Measurements from ENCODE around the gene SHANK1.

SHANK1 gene

DNA sequence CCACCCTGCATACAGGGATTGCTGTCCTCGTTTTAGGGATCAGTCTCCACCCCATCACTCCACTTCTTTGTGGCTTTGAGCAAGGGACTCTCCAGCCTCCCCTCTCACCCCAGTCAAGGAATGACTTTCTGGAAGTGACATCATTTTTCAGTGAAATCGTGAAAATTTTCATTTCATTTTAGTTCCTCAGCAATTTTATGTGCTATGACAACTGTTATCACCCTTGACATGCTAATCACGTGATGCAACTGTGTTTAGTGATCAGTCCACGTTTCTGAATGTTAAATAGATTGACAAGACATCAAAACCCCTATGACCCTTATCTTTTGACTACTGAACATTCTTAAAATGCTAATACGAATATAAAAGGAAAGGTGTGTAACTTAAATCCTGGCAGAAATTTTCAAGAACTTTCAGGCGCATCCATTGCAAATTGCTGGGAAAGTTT lies 62.4 kb downstream of the SHANK1 start:
- H3K9me3 ChIP-seq (ENCODE audit: control extremely low read depth in 1 of 5, control insufficient read depth in 4 of 5, insufficient read depth in 2 of 5, low read depth in 1 of 5, low read length in 4 of 5): peaks cover 0 to 12% (median 6%) of the 10 kb centered on the region in 5 experiments
- H3K4me1 ChIP-seq (ENCODE audit: control extremely low read depth in 1 of 4, control insufficient read depth in 4 of 4, insufficient read depth in 4 of 4, low read length in 3 of 4): peaks cover 0 to 17% (median 12%) of the 10 kb centered on the region in 4 experiments
- ChIA-PET CTCF (no interaction called here), POLR2A (no interaction called here)
- WGBS (ENCODE audit: insufficient coverage): 84% methylated on average over 4 of the region's 6 CpGs
- H3K27ac ChIP-seq (ENCODE audit: insufficient read depth in 1 of 2, low read depth in 1 of 2, low read length in 2 of 2, poor library complexity in 1 of 2, severe bottlenecking in 2 of 2): peak overlapping the region in 1 of 2 experiments; percentile 84
- H3K27me3 ChIP-seq (replicated peaks in 2 of 5; ENCODE audit: control insufficient read depth in 4 of 5, insufficient read depth in 5 of 5, low read length in 4 of 5): peaks cover 7 to 60% (median 18%) of the 10 kb centered on the region in 5 experiments
- DNase-seq: no peak
- H3K36me3 ChIP-seq (ENCODE audit: control insufficient read depth in 4 of 4, insufficient read depth in 4 of 4, low read length in 3 of 4): no peaks in the 10 kb centered on the region
- peak overlapping the region in 2 of 7 experiments; percentile 40 to 61 for H3K4me3 ChIP-seq (ENCODE audit: control insufficient read depth in 1 of 7, extremely low read depth in 1 of 7, insufficient read depth in 4 of 7, low read depth in 2 of 7, low read length in 6 of 7)

DNA sequence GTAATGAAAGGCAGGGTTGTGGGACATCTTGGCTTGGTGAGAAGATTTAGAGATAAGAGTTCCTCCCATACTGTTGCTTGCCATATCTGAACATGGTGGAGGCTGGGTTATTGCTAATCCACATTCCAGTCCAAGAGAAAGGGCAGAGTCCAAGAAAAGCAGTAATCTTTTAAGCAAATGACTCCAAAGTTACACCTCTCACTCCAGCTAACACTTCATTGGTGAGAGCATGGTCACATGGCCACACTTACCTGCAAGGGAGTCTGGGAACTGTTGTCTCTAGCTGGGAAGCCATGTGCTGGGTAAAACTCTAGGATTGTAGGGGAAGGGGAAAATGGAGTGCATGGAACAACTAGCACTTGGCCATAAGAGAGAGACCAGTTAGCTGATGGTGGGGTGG lies 64.7 kb downstream of the SHANK1 start:
- POLR2A ChIA-PET: no interaction called here
- no peak for DNase-seq
- CTCF ChIA-PET: interaction anchor here (0.8 to 1.3 kb wide), 2 partner anchors 15 to 69 kb away, joined by 3 to 4 read pairs; no protein-coding TSS in a partner anchor
- Histone ChIP-seq H3K27ac (ENCODE audit: insufficient read depth in 1 of 2, low read depth in 1 of 2, low read length in 2 of 2, poor library complexity in 1 of 2, severe bottlenecking in 2 of 2) (no peak overlapping the region), H3K9me3 (ENCODE audit: control extremely low read depth in 1 of 5, control insufficient read depth in 4 of 5, insufficient read depth in 2 of 5, low read depth in 1 of 5, low read length in 4 of 5) (peaks cover 0 to 12% (median 6%) of the 10 kb centered on the region in 5 experiments), H3K4me3 (ENCODE audit: control insufficient read depth in 1 of 7, extremely low read depth in 1 of 7, insufficient read depth in 4 of 7, low read depth in 2 of 7, low read length in 6 of 7) (no peak overlapping the region), H3K36me3 (ENCODE audit: control insufficient read depth in 4 of 4, insufficient read depth in 4 of 4, low read length in 3 of 4) (no peaks in the 10 kb centered on the region), H3K27me3 (replicated peaks in 2 of 5; ENCODE audit: control insufficient read depth in 4 of 5, insufficient read depth in 5 of 5, low read length in 4 of 5) (peaks cover 4 to 48% (median 13%) of the 10 kb centered on the region in 5 experiments), H3K4me1 (ENCODE audit: control extremely low read depth in 1 of 4, control insufficient read depth in 4 of 4, insufficient read depth in 4 of 4, low read length in 3 of 4) (peaks cover 0 to 17% (median 12%) of the 10 kb centered on the region in 4 experiments)

DNA sequence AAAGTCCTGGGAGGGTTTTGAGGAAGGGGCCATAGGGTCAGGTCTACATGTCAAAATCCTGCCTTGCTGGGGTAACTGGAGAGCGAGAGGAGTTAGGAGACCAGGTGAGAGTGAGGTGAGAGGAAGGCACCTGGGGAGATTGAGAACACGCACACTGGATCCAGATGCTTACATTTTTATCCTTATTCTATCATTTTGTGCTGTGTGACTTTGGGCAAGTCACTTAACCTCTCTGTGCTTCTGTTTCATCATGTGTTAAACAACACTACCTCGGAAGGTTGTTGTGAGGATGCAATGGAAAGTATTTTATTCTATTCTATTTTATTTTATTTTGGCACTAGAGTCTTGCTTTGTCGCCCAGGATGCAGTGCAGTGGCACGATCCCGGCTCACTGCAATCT lies 66.9 kb downstream of the SHANK1 start:
- Histone ChIP-seq H3K27me3 (replicated peaks in 2 of 5; ENCODE audit: control insufficient read depth in 4 of 5, insufficient read depth in 5 of 5, low read length in 4 of 5) (peaks cover 4 to 50% (median 6%) of the 10 kb centered on the region in 5 experiments), H3K27ac (ENCODE audit: insufficient read depth in 1 of 2, low read depth in 1 of 2, low read length in 2 of 2, poor library complexity in 1 of 2, severe bottlenecking in 2 of 2) (no peak overlapping the region), H3K4me1 (ENCODE audit: control extremely low read depth in 1 of 4, control insufficient read depth in 4 of 4, insufficient read depth in 4 of 4, low read length in 3 of 4) (peaks cover 0 to 3% (median 1%) of the 10 kb centered on the region in 4 experiments), H3K9me3 (ENCODE audit: control extremely low read depth in 1 of 5, control insufficient read depth in 4 of 5, insufficient read depth in 2 of 5, low read depth in 1 of 5, low read length in 4 of 5) (peaks cover 0 to 6% (median 5%) of the 10 kb centered on the region in 5 experiments), H3K4me3 (ENCODE audit: control insufficient read depth in 1 of 7, extremely low read depth in 1 of 7, insufficient read depth in 4 of 7, low read depth in 2 of 7, low read length in 6 of 7) (no peak overlapping the region), H3K36me3 (ENCODE audit: control insufficient read depth in 4 of 4, insufficient read depth in 4 of 4, low read length in 3 of 4) (no peaks in the 10 kb centered on the region)
- CTCF ChIA-PET: no interaction called here
- 100% methylated on average over 3 of the region's 6 CpGs for WGBS (ENCODE audit: insufficient coverage)
- POLR2A ChIA-PET: no interaction called here
- DNase-seq: no peak

GRCh38 chr19:50651174-50651573 lies 68.4 kb downstream of the SHANK1 start:
- peaks cover 0 to 6% (median 5%) of the 10 kb centered on the region in 5 experiments for H3K9me3 ChIP-seq (ENCODE audit: control extremely low read depth in 1 of 5, control insufficient read depth in 4 of 5, insufficient read depth in 2 of 5, low read depth in 1 of 5, low read length in 4 of 5)
- WGBS (ENCODE audit: insufficient coverage): no CpG with 5 or more reads among the region's 2 CpGs
- no peaks in the 10 kb centered on the region for H3K4me1 ChIP-seq (ENCODE audit: control extremely low read depth in 1 of 4, control insufficient read depth in 4 of 4, insufficient read depth in 4 of 4, low read length in 3 of 4)
- no peak overlapping the region for H3K4me3 ChIP-seq (ENCODE audit: control insufficient read depth in 1 of 7, extremely low read depth in 1 of 7, insufficient read depth in 4 of 7, low read depth in 2 of 7, low read length in 6 of 7)
- POLR2A ChIA-PET: no interaction called here
- CTCF ChIA-PET: no interaction called here
- H3K36me3 ChIP-seq (ENCODE audit: control insufficient read depth in 4 of 4, insufficient read depth in 4 of 4, low read length in 3 of 4): no peaks in the 10 kb centered on the region
- DNase-seq: no peak
- no peak overlapping the region for H3K27ac ChIP-seq (ENCODE audit: insufficient read depth in 1 of 2, low read depth in 1 of 2, low read length in 2 of 2, poor library complexity in 1 of 2, severe bottlenecking in 2 of 2)
- H3K27me3 ChIP-seq (replicated peaks in 2 of 5; ENCODE audit: control insufficient read depth in 4 of 5, insufficient read depth in 5 of 5, low read length in 4 of 5): peaks cover 0 to 51% (median 4%) of the 10 kb centered on the region in 5 experiments

DNA sequence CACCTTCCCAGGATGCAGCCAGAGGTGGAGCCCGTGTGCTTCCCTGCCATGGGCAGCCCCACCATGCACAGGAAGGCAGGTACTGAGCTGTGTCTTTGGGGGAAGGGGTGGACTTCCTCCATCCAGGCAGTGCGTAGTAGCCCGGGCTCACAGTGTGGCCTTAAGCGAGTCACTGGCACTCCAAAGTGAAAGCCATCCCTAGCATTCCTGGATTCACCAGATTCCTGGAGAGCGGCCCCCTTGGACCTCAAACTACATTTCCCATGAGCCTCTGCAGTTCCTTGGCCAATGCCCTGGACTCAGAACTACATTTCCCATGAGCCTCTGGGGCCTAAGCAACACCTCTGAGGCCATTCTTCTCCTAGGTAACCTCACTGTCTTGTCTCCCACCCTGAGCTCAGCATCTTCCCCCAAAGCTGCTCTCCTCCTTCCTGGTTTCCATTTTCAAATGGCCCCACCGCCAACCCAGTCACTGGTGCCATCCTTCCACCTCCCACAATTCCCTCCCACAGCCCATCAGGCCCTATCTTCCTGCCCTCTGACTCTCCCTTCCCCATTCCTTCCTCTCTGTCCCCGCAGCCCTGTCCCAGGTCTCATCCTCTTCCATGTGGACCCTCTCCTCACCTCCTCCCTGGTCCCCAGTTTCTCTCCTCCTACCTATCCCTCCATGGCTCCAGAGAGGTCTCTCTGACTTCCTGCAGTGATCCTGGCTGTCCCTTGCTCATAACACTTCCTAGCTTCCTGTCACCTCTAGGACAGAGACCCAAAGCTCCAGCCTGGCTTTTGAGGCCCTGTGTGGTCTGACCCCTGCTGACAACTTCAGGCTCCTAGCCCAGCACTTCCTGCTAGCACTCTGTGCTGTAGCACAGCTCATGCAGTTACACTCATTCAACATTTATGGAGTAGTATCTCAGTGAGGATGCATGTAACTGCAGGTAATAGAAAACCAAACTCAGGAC lies 69.9 kb downstream of the SHANK1 start, which contains the start of gene C19orf81:
Gene C19orf81 (plus strand): TSS at position 13 of the 959 bp plus-strand sequence. CDS start 0 bp downstream, at position 13.
- ChIA-PET CTCF (no interaction called here), POLR2A (no interaction called here)
- Histone ChIP-seq H3K36me3 (ENCODE audit: control insufficient read depth in 4 of 4, insufficient read depth in 4 of 4, low read length in 3 of 4) (no peaks in the 10 kb centered on the region), H3K9me3 (ENCODE audit: control extremely low read depth in 1 of 5, control insufficient read depth in 4 of 5, insufficient read depth in 2 of 5, low read depth in 1 of 5, low read length in 4 of 5) (peaks cover 0 to 1% (median 0%) of the 10 kb centered on the region in 5 experiments), H3K27me3 (replicated peaks in 2 of 5; ENCODE audit: control insufficient read depth in 4 of 5, insufficient read depth in 5 of 5, low read length in 4 of 5) (peaks cover 0 to 54% (median 2%) of the 10 kb centered on the region in 5 experiments), H3K27ac (ENCODE audit: insufficient read depth in 1 of 2, low read depth in 1 of 2, low read length in 2 of 2, poor library complexity in 1 of 2, severe bottlenecking in 2 of 2) (no peak within 1 kb of the TSS), H3K4me3 (ENCODE audit: control insufficient read depth in 1 of 7, extremely low read depth in 1 of 7, insufficient read depth in 4 of 7, low read depth in 2 of 7, low read length in 6 of 7) (no peak within 1 kb of the TSS), H3K4me1 (ENCODE audit: control extremely low read depth in 1 of 4, control insufficient read depth in 4 of 4, insufficient read depth in 4 of 4, low read length in 3 of 4) (no peaks in the 10 kb centered on the region)
- no peak for DNase-seq
- 45% methylated on average over 7 of the region's 7 CpGs for WGBS (ENCODE audit: insufficient coverage)

DNA sequence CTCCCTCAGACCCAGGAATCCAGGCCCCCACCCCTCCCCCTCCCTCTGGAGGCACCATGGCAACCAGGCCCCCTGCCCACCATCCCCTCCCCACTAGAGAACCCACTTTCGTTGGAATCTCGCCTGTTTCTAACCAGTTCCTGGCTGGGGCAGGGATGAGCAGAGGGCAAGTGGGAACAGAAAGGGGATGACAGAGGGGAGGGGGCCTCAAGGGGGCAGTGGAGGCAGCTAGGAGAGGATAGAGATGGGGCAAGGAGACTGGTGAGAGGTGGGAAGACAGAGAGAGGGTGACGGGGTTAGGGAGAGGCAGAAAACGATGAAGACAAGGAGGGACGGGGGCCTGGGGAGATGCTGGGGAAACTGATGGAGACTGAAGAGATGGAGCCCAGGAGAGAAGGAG lies 70.9 kb downstream of the SHANK1 start:
- Histone ChIP-seq H3K27me3 (replicated peaks in 2 of 5; ENCODE audit: control insufficient read depth in 4 of 5, insufficient read depth in 5 of 5, low read length in 4 of 5) (peaks cover 0 to 58% (median under 1%) of the 10 kb centered on the region in 5 experiments), H3K9me3 (ENCODE audit: control extremely low read depth in 1 of 5, control insufficient read depth in 4 of 5, insufficient read depth in 2 of 5, low read depth in 1 of 5, low read length in 4 of 5) (peaks cover 0 to 1% (median 0%) of the 10 kb centered on the region in 5 experiments), H3K27ac (ENCODE audit: insufficient read depth in 1 of 2, low read depth in 1 of 2, low read length in 2 of 2, poor library complexity in 1 of 2, severe bottlenecking in 2 of 2) (no peak overlapping the region), H3K4me3 (ENCODE audit: control insufficient read depth in 1 of 7, extremely low read depth in 1 of 7, insufficient read depth in 4 of 7, low read depth in 2 of 7, low read length in 6 of 7) (no peak overlapping the region), H3K36me3 (ENCODE audit: control insufficient read depth in 4 of 4, insufficient read depth in 4 of 4, low read length in 3 of 4) (no peaks in the 10 kb centered on the region), H3K4me1 (ENCODE audit: control extremely low read depth in 1 of 4, control insufficient read depth in 4 of 4, insufficient read depth in 4 of 4, low read length in 3 of 4) (no peaks in the 10 kb centered on the region)
- POLR2A ChIA-PET: no interaction called here
- CTCF ChIA-PET: no interaction called here
- DNase-seq: no peak
- WGBS (ENCODE audit: insufficient coverage): 84% methylated on average over 3 of the region's 5 CpGs
